Body of pancreas (tissue), 4 donors: ENCODE data around the gene OSBP2.

ENCODE experiments used
- POLR2A ChIP-seq, 3 donors: fragments of 450-650 bp; IDR thresholded peaks; one replicate each; pipeline ENCODE4 v1.6.1; 2016; ENCODE audit warnings: antibody characterized with exemption in 3 of 3, mild to moderate bottlenecking in 2 of 3
- TF ChIP-seq, protein P1 (sequence below), 7 experiments: fragments of 450-650 bp in 4 of 7; fragments of 200-600 bp in 3 of 7; sonication (generic) in 3 of 7; IDR thresholded peaks; one replicate each; pipeline ENCODE4 v1.5.1; 2016 to 2019; ENCODE audit warnings: antibody characterized with exemption in 7 of 7

DNA sequence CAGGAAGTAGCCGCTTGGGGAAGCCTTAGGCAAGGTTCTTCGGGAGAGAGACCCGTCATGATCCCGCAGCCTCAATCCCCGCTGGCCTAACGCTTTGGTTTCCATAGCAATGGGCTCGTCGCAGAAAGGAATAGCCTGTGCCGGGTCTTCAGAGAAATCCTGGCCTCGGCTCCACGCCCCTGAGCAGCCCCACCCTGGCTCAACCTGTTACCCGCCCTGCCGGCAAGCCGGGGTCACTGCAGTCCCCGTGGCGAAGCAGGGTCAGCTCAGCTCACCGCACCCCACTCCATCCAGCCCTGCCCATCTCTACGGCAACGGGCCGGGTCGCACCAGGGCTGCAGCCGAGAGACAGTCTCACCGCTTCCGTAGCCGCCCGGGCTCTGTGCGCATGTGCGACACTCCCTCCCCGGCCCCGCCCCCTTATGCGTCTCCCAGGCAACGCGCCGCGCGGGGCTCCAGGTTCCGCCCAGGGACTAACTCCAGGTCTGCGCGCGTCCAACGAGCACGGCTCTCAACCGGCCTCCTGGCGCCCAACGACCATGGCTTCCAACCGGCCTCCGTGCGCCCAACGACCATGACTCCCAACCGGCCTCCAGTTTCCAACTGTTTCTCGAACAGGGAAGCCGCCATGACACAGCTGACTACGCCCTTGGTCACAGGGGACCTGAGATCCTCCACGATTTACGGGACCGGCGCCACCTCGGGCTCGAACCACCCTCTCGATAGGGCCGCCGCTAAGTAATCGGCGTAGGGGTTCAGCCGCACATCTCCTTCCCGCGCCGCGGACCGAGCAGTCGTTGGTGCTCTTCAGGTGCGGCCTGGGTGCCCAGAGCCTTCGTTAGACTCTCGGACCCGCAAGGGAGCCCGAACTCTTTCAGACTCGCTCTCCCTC lies 26.9 kb upstream of the OSBP2 start, which contains the start of gene DUSP18:
- TF ChIP-seq, protein P1, sequence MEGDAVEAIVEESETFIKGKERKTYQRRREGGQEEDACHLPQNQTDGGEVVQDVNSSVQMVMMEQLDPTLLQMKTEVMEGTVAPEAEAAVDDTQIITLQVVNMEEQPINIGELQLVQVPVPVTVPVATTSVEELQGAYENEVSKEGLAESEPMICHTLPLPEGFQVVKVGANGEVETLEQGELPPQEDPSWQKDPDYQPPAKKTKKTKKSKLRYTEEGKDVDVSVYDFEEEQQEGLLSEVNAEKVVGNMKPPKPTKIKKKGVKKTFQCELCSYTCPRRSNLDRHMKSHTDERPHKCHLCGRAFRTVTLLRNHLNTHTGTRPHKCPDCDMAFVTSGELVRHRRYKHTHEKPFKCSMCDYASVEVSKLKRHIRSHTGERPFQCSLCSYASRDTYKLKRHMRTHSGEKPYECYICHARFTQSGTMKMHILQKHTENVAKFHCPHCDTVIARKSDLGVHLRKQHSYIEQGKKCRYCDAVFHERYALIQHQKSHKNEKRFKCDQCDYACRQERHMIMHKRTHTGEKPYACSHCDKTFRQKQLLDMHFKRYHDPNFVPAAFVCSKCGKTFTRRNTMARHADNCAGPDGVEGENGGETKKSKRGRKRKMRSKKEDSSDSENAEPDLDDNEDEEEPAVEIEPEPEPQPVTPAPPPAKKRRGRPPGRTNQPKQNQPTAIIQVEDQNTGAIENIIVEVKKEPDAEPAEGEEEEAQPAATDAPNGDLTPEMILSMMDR (IDR thresholded peaks at IDR 0.05): peak in 4 of 7 experiments; percentile 24 to 45 (median 40)
- TF ChIP-seq POLR2A (IDR thresholded peaks at IDR 0.05): peak; percentile 16 to 74 (median 74)
